HEK293T (cell line): ENCODE results near the gene ACKR1.

ENCODE experiments used
- CTCF ChIA-PET: fragments of 350-600 bp; formaldehyde crosslinking; extraction: SDS; loops from one replicate; lab custom pipeline; 2021; ENCODE audit warnings: antibody characterized with exemption, inconsistent platforms; lab: Yijun Ruan, JAX
- POLR2A ChIA-PET: fragments of 350-600 bp; formaldehyde crosslinking; extraction: SDS; loops from one replicate; lab custom pipeline; 2020; ENCODE audit warnings: antibody characterized with exemption, inconsistent platforms; lab: Yijun Ruan, JAX
- DNase-seq: peaks from one replicate; pipeline ENCODE4 v3.0.0; 2012; ENCODE audit warnings: mixed read lengths; ENCODE audit errors: extremely low spot score
- ARNT ChIP-seq: fragments of 450-650 bp; IDR thresholded peaks from 2 replicates; pipeline ENCODE4 v1.6.1; 2017; ENCODE audit warnings: mild to moderate bottlenecking
- BHLHE40 ChIP-seq: fragments of 450-650 bp; IDR thresholded peaks from 2 replicates; pipeline ENCODE4 v1.6.1; 2016; ENCODE audit warnings: mild to moderate bottlenecking, moderate library complexity, borderline replicate concordance
- CTBP1 ChIP-seq: fragments of 450-650 bp; IDR thresholded peaks from 2 replicates; pipeline ENCODE4 v1.6.1; 2016; ENCODE audit warnings: borderline replicate concordance
- ELF4 ChIP-seq: fragments of 450-650 bp; IDR thresholded peaks from 2 replicates; pipeline ENCODE4 v1.6.1; 2017; ENCODE audit warnings: antibody characterized with exemption
- FOXA1 ChIP-seq: fragments of 450-650 bp; IDR thresholded peaks from 2 replicates; pipeline ENCODE4 v1.6.1; 2016; ENCODE audit warnings: mild to moderate bottlenecking
- FOXK2 ChIP-seq: fragments of 450-650 bp; IDR thresholded peaks from 2 replicates; pipeline ENCODE4 v1.6.1; 2016; ENCODE audit warnings: mild to moderate bottlenecking
- FOXM1 ChIP-seq: fragments of 450-650 bp; IDR thresholded peaks from 2 replicates; pipeline ENCODE4 v1.6.1; 2017; ENCODE audit warnings: mild to moderate bottlenecking, borderline replicate concordance
- HDGF ChIP-seq: fragments of 450-650 bp; IDR thresholded peaks from 2 replicates; pipeline ENCODE4 v1.6.1; 2017; ENCODE audit warnings: antibody characterized with exemption, borderline replicate concordance
- L3MBTL2 ChIP-seq: fragments of 450-650 bp; conservative IDR thresholded peaks from 2 replicates; pipeline ENCODE4 v1.6.1; 2016; ENCODE audit warnings: mild to moderate bottlenecking
- LEF1 ChIP-seq: fragments of 450-650 bp; IDR thresholded peaks from 2 replicates; pipeline ENCODE4 v1.6.1; 2017; ENCODE audit warnings: mild to moderate bottlenecking, borderline replicate concordance
- NFRKB ChIP-seq: fragments of 450-650 bp; IDR thresholded peaks from 2 replicates; pipeline ENCODE4 v1.6.1; 2016; ENCODE audit warnings: mild to moderate bottlenecking, moderate library complexity
- PKNOX1 ChIP-seq: fragments of 450-650 bp; IDR thresholded peaks from 2 replicates; pipeline ENCODE4 v1.6.1; 2016
- SP1 ChIP-seq: fragments of 450-650 bp; IDR thresholded peaks from 2 replicates; pipeline ENCODE4 v1.6.1; 2017
- SUZ12 ChIP-seq: fragments of 450-650 bp; IDR thresholded peaks from 2 replicates; pipeline ENCODE4 v1.6.1; 2016; ENCODE audit warnings: mild to moderate bottlenecking
- TARDBP ChIP-seq: fragments of 450-650 bp; IDR thresholded peaks from 2 replicates; pipeline ENCODE4 v1.6.1; 2016
- ZNF384 ChIP-seq: fragments of 450-650 bp; IDR thresholded peaks from 2 replicates; pipeline ENCODE4 v1.6.1; 2016

Gene ACKR1

GRCh38 chr1:159181328-159182024 is 23.2 kb upstream of the ACKR1 start:
- DNase-seq: no peak
- POLR2A ChIA-PET: no interaction called here
- CTCF ChIA-PET: no interaction called here
- TF ChIP-seq FOXA1 (no peak), BHLHE40 (no peak)

GRCh38 chr1:159184201-159184600 is 20.5 kb upstream of the ACKR1 start:
- TF ChIP-seq LEF1 (no peak), CTBP1 (no peak), ELF4 (no peak), HDGF (no peak), PKNOX1 (no peak)
- DNase-seq: no peak
- CTCF ChIA-PET: no interaction called here

GRCh38 chr1:159185121-159185520 is 19.6 kb upstream of the ACKR1 start:
- TF ChIP-seq BHLHE40 (no peak), ELF4 (no peak), HDGF (no peak), FOXK2 (no peak), ZNF384 (no peak), ARNT (no peak), L3MBTL2 (no peak), LEF1 (no peak), NFRKB (no peak), FOXM1 (no peak), CTBP1 (no peak), TARDBP (no peak)
- ChIA-PET CTCF (no interaction called here), POLR2A (no interaction called here)
- no peak for DNase-seq

More at GRCh38 chr1:159184201-159184600, 20.5 kb upstream of the ACKR1 start:
- POLR2A ChIA-PET: no interaction called here

- no peak for DNase-seq
- ChIA-PET CTCF (no interaction called here), POLR2A (no interaction called here)
- no peak for TF ChIP-seq LEF1
- TF ChIP-seq HDGF: no peak
- TF ChIP-seq FOXK2: no peak
- no peak for TF ChIP-seq FOXA1
- no peak for TF ChIP-seq SP1
- TF ChIP-seq NFRKB: no peak
- TF ChIP-seq ZNF384: no peak
- TF ChIP-seq BHLHE40: no peak
- TF ChIP-seq ELF4: no peak
- no peak for TF ChIP-seq SUZ12
- TF ChIP-seq PKNOX1: no peak
- no peak for TF ChIP-seq FOXM1
- TF ChIP-seq CTBP1: no peak
These were observed 17.6 kb upstream of the ACKR1 start for GRCh38 chr1:159187033-159187432.

DNA sequence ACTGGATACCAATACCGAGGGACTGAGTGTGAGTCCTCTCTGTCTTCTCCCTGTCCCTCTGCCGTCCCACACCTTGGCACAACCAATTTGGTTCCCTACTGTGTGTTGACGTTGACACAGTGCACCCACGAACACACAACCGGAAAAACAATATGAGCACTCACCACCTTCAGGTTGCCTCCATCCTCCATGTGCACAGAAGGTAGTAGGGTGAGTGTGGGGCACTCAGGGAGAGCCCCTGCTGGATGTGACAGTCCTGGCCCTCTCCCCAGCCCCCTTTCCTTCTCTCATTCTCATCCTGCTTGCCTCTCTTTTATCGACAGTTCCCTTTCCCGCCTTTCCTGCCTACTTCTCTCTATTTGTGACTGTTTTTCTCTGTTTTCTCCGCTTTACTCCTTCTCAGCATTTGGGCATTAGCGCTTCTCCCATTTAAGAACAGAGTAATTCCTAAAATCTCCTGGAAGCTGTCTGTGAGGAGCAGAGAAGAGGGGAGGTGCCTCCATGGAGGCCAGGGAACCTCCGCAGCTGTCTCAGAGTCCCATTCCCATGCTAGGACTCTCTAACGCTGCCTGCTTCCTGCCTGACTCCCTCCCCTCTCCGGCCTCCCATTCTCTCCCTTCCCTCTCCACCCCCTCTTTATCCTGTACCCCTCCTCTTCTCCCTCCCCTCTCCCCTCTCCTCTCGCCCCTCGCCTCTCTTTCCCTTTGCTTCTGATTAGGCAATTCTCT is 16.9 kb upstream of the ACKR1 start:
- ChIA-PET CTCF (no interaction called here), POLR2A (no interaction called here)
- no peak for DNase-seq
- no peak for TF ChIP-seq ARNT
- TF ChIP-seq BHLHE40: no peak
- no peak for TF ChIP-seq FOXM1
- TF ChIP-seq L3MBTL2: no peak
- TF ChIP-seq TARDBP: no peak
- TF ChIP-seq PKNOX1: no peak
- no peak for TF ChIP-seq FOXK2
- no peak for TF ChIP-seq NFRKB
- TF ChIP-seq HDGF: no peak
- TF ChIP-seq SUZ12: no peak
- TF ChIP-seq ZNF384: no peak
- no peak for TF ChIP-seq FOXA1
- TF ChIP-seq ELF4: no peak
- no peak for TF ChIP-seq SP1

DNA sequence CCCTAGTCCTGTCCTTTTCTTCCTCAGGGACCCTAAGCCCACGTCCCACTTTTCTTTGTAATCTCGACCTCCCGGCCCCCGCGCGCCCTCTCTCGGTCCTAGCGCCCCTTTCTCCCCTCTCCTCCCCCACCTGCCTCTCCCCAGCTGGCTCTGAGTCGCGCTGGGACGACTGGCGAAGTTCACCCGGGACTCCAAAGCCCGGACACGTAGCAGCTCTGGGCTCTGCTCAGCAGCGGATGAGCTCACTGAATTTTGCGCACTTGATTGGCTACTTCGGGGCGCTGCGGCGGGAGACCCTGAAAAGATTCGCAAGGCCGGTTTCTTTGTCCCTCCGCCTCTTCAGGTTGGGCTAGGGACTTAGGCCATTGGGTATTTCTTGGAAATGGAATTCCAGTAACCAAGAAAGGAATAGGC is 16.3 kb upstream of the ACKR1 start:
- DNase-seq: no peak
- CTCF ChIA-PET: no interaction called here
- TF ChIP-seq ZNF384 (no peak), HDGF (no peak), SUZ12 (no peak), FOXM1 (no peak), TARDBP (no peak), SP1 (no peak), NFRKB (no peak), FOXA1 (no peak), FOXK2 (no peak), ELF4 (no peak), BHLHE40 (no peak), ARNT (no peak), L3MBTL2 (no peak), LEF1 (no peak), PKNOX1 (no peak)
- POLR2A ChIA-PET: no interaction called here
